Lung (tissue), 12 donors: Measurements from ENCODE around the gene FAM98A. TPM values are rescaled to one million over a fixed set of nuclear protein-coding genes. Genes with fewer than 3 reads are reported as not detected.

Source experiments
- ATAC-seq: fragments of 200-7000 bp; cut with Tn5 transposase; one replicate; pipeline ENCODE4 v1.9.1; 2020; ENCODE audit warnings: moderate number of reproducible peaks; ENCODE audit not compliant: insufficient read depth, low FRiP score
- DNase-seq, 3 donors: peaks; one replicate each; pipeline ENCODE4 v3.0.0-alpha.2; 2013 to 2017
- H3K27ac ChIP-seq, 2 donors: one replicate each; pipeline ENCODE4 v1.5.1; 2013; ENCODE audit warnings: mild to moderate bottlenecking in 2 of 2, moderate library complexity in 2 of 2, control low read depth in 1 of 2, inconsistent platforms in 1 of 2, low read depth in 1 of 2, low read length in 1 of 2
- H3K27me3 ChIP-seq, 3 donors: one replicate each; pipeline ENCODE4 v1.5.1; 2013; ENCODE audit warnings: low read length in 2 of 3; ENCODE audit not compliant: control insufficient read depth in 3 of 3, insufficient read depth in 3 of 3
- H3K36me3 ChIP-seq, 4 donors: one replicate each; pipeline ENCODE4 v1.5.1; 2013; ENCODE audit warnings: low read length in 4 of 4, mild to moderate bottlenecking in 1 of 4, moderate library complexity in 1 of 4; ENCODE audit not compliant: control insufficient read depth in 4 of 4, insufficient read depth in 4 of 4
- H3K4me1 ChIP-seq, 5 donors: one replicate each; pipeline ENCODE4 v1.5.1; 2013; ENCODE audit warnings: low read length in 5 of 5, mild to moderate bottlenecking in 2 of 5, moderate library complexity in 1 of 5; ENCODE audit not compliant: control insufficient read depth in 5 of 5, insufficient read depth in 5 of 5
- H3K4me3 ChIP-seq: one replicate; pipeline ENCODE4 v1.5.1; 2013; ENCODE audit warnings: mild to moderate bottlenecking, control low read depth, moderate library complexity
- H3K9ac ChIP-seq, 2 donors: one replicate each; pipeline ENCODE4 v1.5.1; 2013; ENCODE audit warnings: low read length in 2 of 2, control low read depth in 1 of 2; ENCODE audit not compliant: insufficient read depth in 1 of 2
- H3K9me3 ChIP-seq, 4 donors: one replicate each; pipeline ENCODE4 v1.5.1; 2013; ENCODE audit warnings: low read length in 3 of 4, mild to moderate bottlenecking in 1 of 4, moderate library complexity in 1 of 4; ENCODE audit not compliant: control insufficient read depth in 4 of 4, insufficient read depth in 3 of 4
- CTCF ChIP-seq: IDR thresholded peaks from 2 replicates; pipeline ENCODE4 v1.5.1; 2012; ENCODE audit warnings: mild to moderate bottlenecking; ENCODE audit errors: control extremely low read depth, extremely low read depth
- WGBS, 2 donors: extraction: QIAGEN DNeasy Blood & Tissue Kit; methylation state at CpG; one replicate each; pipeline ENCODE4 v1.1.7; 2013; 5-methylcytosine and 5-hydroxymethylcytosine counted together
- polyA plus RNA-seq, 2 donors: library from polyadenylated mRNA; stranded (reverse); fragments of 200-250 nt; gene quantifications; one replicate each; pipeline ENCODE4 v1.2.1, GENCODE V29; 2013
- total RNA-seq, 2 donors: library from RNA; depleted of rRNA in 1 of 2; stranded (reverse); fragments of >200 nt in 1 of 2; gene quantifications; one replicate each; pipeline ENCODE4 v1.2.1, GENCODE V29; 2014 to 2021
- donor health status: control.
- donor health status: control.
- donor health status: Bipolar disorder and iron deficiency.
- donor health status: healthy.
- donor health status: DM: yes; HTN: yes; CAD: no.

FAM98A gene
- total and polyA plus RNA-seq, 4 donors = 14.9 to 33.9 (median 28.0) TPM

- H3K4me3 ChIP-seq = no peak overlapping the region
- H3K9ac ChIP-seq = no peak overlapping the region
- H3K27ac ChIP-seq = no peak overlapping the region
- DNase-seq (no peak), ATAC-seq (no peak)
- H3K27me3 ChIP-seq = peaks cover 0 to 2% (median 0%) of the 10 kb centered on the region in 3 donors
- no peaks in the 10 kb centered on the region for H3K9me3 ChIP-seq
- peaks cover 0 to 3% (median 0%) of the 10 kb centered on the region in 5 donors for H3K4me1 ChIP-seq
- H3K36me3 ChIP-seq = no peaks in the 10 kb centered on the region
- WGBS, 2 donors = 14 to 30% methylated on average over 1 of the region's 1 CpG
- no peak for TF ChIP-seq CTCF
Observed at GRCh38 chr2:33636001-33636400, 36.9 kb upstream of the FAM98A start.

GRCh38 chr2:33634261-33634910, 35.3 kb upstream of the FAM98A start:
- Histone ChIP-seq H3K27me3 (peaks cover 0 to 2% (median 0%) of the 10 kb centered on the region in 3 donors), H3K36me3 (no peaks in the 10 kb centered on the region), H3K27ac (no peak overlapping the region), H3K9ac (no peak overlapping the region), H3K4me1 (peaks cover 0 to 3% (median 0%) of the 10 kb centered on the region in 5 donors), H3K4me3 (no peak overlapping the region), H3K9me3 (no peaks in the 10 kb centered on the region)
- no peak for ATAC-seq
- DNase-seq = no peak
- TF ChIP-seq CTCF = no peak
- 90% methylated on average over 4 of the region's 4 CpGs for WGBS, 2 donors

GRCh38 chr2:33633315-33633714, 34.2 kb upstream of the FAM98A start:
- peaks cover 0 to 3% (median 0%) of the 10 kb centered on the region in 5 donors for H3K4me1 ChIP-seq
- no peak for ATAC-seq
- H3K27me3 ChIP-seq = peaks cover 0 to 2% (median 0%) of the 10 kb centered on the region in 3 donors
- H3K4me3 ChIP-seq = no peak overlapping the region
- H3K27ac ChIP-seq = no peak overlapping the region
- TF ChIP-seq CTCF = no peak
- DNase-seq = no peak
- no peak overlapping the region for H3K9ac ChIP-seq
- no peaks in the 10 kb centered on the region for H3K36me3 ChIP-seq
- no peaks in the 10 kb centered on the region for H3K9me3 ChIP-seq
- 89 to 92% methylated on average over 2 of the region's 2 CpGs for WGBS, 2 donors

- TF ChIP-seq CTCF = no peak
- H3K36me3 ChIP-seq = no peaks in the 10 kb centered on the region
- no peaks in the 10 kb centered on the region for H3K9me3 ChIP-seq
- no peak overlapping the region for H3K4me3 ChIP-seq
- no peak overlapping the region for H3K9ac ChIP-seq
- H3K27ac ChIP-seq = no peak overlapping the region
- H3K4me1 ChIP-seq = peaks cover 0 to 3% (median 0%) of the 10 kb centered on the region in 5 donors
- WGBS, 2 donors = 87 to 97% methylated on average over 2 of the region's 2 CpGs
- ATAC-seq (no peak), DNase-seq (no peak)
- H3K27me3 ChIP-seq = peaks cover 0 to 2% (median 0%) of the 10 kb centered on the region in 3 donors
Observed at GRCh38 chr2:33632831-33633230, 33.7 kb upstream of the FAM98A start.
